Hepatic stellate cell (primary cell): ENCODE measurements around the gene HLA-B.

ENCODE experiments used
- DNase-seq: peaks from one replicate; pipeline ENCODE4 v3.0.0; 2011; ENCODE audit warnings: low spot score

The HLA-B gene

GRCh38 chr6:31352683-31353383 lies 4.1 kb downstream of the HLA-B start:
- DNase-seq: no peak

- no peak for DNase-seq
Measured at GRCh38 chr6:31352310-31352682, 4.7 kb downstream of the HLA-B start.

- no peak for DNase-seq
Measured at GRCh38 chr6:31351401-31352309, 5.3 kb downstream of the HLA-B start.

- DNase-seq: no peak
Measured at GRCh38 chr6:31351033-31351380, 6.0 kb downstream of the HLA-B start.

GRCh38 chr6:31350196-31351032 lies 6.6 kb downstream of the HLA-B start:
- no peak for DNase-seq

DNA sequence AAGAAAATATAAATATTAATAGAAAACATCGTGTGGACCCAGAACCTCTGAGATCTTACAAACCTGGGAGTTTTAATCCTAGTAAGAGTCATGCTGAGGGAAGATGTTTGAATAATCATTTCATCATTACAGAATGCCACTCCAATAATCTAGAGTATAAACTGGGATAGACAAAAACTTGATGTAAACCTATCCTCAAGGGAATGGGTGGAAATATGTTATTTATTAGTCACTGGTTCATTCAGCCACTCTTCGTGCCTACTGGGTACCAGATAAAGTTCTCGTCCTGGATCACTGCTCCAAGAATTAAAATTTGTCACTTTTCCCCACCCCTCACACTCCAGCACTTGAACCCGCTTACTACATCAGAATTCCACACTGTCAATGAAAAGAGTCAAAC lies 7.7 kb downstream of the HLA-B start:
- DNase-seq: peak; percentile 27

- DNase-seq: no peak
Measured at GRCh38 chr6:31345026-31345730, 11.8 kb downstream of the HLA-B start.

- DNase-seq: no peak
Measured at GRCh38 chr6:31340228-31340627, 16.8 kb downstream of the HLA-B start.

DNA sequence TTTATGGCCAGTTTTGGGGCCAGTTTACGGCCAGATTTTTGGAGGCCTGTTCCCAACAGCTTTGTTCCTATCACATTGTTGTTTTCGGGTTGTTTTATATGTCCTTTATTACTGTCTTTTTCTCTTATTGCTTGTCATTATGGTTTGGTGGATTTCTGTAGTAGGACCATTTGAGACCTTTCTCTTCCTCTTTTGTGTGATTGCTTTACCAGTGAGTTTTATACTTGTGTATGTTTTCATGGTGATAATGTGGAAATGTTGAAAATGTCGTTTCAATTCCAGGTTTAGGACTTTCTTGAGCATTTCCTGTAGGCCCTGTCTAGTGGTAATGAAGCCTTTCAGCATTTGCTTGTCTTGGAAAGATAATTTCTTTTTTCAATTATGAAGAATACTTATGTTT lies 17.8 kb downstream of the HLA-B start:
- DNase-seq: no peak

- no peak for DNase-seq
Measured at GRCh38 chr6:31336896-31337496, 20.0 kb downstream of the HLA-B start.

GRCh38 chr6:31332637-31333602 lies 24.1 kb downstream of the HLA-B start:
- no peak for DNase-seq

GRCh38 chr6:31328355-31328960 lies 28.5 kb downstream of the HLA-B start:
- DNase-seq: no peak

DNA sequence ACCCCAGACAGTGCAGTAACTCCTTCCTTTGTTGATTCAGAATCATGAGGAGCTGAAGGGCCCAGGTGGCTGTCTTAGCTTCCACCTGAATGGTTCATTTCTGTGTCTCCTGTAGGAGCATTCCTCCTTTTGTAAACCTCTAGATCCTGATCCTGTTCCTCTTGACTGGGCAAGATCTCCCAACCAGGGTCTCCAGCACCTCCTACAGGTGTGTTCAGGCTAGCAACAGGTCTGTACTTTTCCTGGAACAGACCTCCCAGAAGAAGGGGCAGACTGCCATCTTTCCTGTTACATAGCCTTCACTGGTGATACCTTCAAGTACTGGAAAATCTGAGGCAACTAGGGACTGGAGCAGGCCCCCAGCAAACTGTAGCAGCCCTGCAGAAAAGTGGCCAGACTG lies 35.2 kb downstream of the HLA-B start:
- DNase-seq: no peak

DNA sequence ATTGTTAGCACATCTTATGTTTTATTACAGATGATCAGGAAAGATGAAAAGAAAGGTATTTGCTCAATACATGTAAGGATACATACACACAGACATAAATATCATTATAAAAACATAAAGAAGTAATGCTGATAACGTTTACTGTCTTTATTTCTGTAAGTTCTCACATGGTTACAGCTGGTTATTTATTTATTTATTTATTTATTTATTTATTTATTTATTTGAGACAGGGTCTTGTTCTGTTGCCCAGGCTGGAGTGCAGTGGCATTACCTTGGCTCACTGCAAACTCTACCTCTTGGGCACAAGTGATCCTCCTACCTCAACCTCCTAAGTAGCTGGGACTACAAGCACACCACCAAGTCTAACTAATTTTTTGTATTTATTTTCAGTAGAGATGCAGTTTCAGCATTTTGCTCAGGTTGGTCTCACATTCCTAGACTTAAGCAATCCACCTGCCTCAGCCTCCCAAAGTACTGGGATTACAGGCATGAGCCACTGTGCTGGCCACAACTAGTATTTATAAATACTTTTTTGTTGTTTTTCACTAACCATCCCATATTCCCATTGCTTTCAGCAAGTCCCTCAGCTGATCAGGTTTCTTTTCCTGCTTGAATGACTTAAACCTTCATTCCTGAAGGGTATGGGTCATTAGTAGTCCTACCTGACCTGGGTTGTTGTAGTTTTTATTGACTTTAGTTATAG lies 35.8 kb downstream of the HLA-B start:
- no peak for DNase-seq

- DNase-seq: no peak
Measured at GRCh38 chr6:31317036-31317435, 39.9 kb downstream of the HLA-B start.

- DNase-seq: no peak
Measured at GRCh38 chr6:31309641-31310040, 47.3 kb downstream of the HLA-B start.

DNA sequence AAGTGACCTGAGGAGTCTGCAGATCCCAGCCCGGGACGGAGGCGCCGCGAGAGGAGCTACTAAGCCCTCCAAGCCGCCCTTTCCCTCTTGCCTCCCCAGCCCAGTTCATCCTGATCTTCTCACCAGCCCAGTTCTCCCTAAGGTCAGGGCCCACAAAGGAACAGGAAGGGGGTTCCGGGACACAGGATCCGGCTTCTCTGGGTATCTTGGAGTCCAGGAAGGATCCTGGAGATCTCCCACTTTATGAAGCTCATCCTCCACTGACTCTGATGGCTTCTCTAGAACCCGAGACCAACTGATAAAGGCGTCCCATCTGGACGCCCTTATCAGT lies 48.2 kb downstream of the HLA-B start:
- DNase-seq: no peak

DNA sequence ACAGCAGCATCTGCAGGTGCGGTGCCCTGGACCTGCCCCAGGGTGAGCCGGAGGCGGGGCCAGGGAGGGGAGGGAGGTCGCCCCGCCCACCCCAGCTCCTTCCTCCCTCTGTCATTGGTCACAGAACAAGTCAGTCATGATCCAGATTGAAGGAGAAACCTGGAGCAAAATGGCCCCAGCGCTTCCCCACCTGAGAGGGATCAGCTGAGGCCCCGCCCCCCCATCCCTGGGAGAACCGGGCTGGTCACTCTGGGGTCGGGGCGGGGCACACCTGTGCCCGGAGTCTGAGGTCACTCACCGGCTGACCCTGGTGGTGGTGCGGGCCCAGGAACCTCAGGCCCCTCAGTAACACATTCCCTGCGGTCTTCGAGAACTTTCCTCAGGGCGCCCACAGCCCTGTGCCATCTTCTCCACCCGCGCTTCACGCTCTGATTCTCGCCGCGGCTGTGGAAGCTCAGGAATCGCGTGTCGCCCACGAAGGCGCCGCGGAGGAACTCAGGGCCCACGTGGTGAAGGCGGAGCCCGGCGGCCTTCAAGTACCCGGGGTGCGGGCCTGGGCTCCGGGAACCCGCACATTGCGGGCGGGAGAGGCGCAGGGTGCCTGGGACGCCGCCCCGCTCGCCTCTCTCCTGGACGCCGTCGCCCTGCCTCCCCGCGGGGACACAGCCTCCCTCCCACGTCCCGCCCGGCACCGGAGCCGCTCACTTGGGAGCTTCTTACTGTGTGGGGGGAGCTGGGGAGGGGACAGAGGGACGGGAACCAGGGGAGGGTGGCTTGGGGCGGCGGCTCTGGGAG lies 48.7 kb downstream of the HLA-B start:
- DNase-seq: no peak

DNA sequence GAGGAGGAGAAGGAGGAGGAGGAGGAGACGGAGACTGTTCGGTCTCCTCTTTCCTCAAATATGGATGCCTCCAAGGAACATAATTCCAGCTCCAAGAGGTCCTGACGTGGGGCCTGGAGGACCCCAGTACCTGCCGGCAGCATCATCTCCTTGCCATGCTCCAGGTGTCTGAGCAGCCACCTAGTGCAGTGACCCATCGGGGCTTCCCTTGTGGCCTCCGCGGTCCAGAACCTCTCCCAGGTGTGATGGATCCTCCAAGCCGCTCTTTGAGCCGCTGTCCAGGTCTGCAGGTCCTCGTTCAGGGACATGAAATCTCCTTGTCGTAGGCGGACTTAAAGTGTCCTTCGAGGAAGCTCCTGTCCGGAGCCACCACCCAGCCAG lies 49.3 kb downstream of the HLA-B start:
- DNase-seq: no peak
